ENCODE measurements around the gene FAM163B.
"Not testable (repeated sequence)": the region's sequence is repeated elsewhere in the genome, so short reads cannot be mapped to it uniquely, and the experiment has no call there.

Gene FAM163B

DNA sequence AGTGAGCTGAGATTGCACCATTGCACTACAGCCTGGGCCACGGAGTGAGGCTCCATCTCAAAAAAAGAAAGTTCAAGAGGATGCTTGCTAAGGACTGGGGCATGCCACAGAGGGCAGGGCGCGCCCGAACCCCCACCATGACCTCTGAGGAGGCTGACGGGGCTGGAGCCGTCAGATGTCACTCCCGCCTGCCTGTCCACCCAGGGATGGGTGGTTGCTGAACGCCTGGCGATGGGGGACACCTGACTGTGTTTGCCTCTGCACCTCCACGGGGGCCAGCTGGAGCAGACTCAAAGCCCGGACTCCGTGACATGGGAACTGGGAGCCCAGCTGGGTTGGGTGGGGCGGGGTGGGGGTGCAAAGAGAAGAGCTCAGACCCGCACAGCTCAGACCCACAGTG is 42.8 kb downstream of the FAM163B start:
- Histone ChIP-seq H3K9me3 (replicated peaks; ENCODE audit: insufficient read depth, low read length) (no peaks in the 10 kb centered on the region), H3K4me2 (ENCODE audit: low read depth, low read length) (no peak overlapping the region), H3F3A (ENCODE audit: insufficient read depth, low read length) (no peaks in the 10 kb centered on the region), H3K27me3 (replicated peaks; ENCODE audit: insufficient read depth, low read length) (peaks cover 65% of the 10 kb centered on the region), H3K4me1 (ENCODE audit: low read length) (no peaks in the 10 kb centered on the region), H3K9ac (ENCODE audit: low read length) (no peak overlapping the region), H3K9me2 (replicated peaks; ENCODE audit: insufficient read depth, low read length) (no peaks in the 10 kb centered on the region), H3K27ac (ENCODE audit: low read length) (no peak overlapping the region), H4K20me1 (ENCODE audit: insufficient read depth, low read length) (no peaks in the 10 kb centered on the region), H3K79me2 (ENCODE audit: low read length) (no peaks in the 10 kb centered on the region), H3K36me3 (replicated peaks; ENCODE audit: insufficient read depth, low read length) (no peaks in the 10 kb centered on the region), H3K4me3 (ENCODE audit: low read length) (no peak overlapping the region), H2AFZ (ENCODE audit: low read length) (no peak overlapping the region)
- DNase-seq: no peak
- TF ChIP-seq, protein P1, sequence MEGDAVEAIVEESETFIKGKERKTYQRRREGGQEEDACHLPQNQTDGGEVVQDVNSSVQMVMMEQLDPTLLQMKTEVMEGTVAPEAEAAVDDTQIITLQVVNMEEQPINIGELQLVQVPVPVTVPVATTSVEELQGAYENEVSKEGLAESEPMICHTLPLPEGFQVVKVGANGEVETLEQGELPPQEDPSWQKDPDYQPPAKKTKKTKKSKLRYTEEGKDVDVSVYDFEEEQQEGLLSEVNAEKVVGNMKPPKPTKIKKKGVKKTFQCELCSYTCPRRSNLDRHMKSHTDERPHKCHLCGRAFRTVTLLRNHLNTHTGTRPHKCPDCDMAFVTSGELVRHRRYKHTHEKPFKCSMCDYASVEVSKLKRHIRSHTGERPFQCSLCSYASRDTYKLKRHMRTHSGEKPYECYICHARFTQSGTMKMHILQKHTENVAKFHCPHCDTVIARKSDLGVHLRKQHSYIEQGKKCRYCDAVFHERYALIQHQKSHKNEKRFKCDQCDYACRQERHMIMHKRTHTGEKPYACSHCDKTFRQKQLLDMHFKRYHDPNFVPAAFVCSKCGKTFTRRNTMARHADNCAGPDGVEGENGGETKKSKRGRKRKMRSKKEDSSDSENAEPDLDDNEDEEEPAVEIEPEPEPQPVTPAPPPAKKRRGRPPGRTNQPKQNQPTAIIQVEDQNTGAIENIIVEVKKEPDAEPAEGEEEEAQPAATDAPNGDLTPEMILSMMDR (IDR thresholded peaks at IDR 0.05; ENCODE audit: low read length): no peak
- TF ChIP-seq EZH2phosphoT487 (IDR thresholded peaks at IDR 0.05; ENCODE audit: low read length) (no peak), EZH2 (optimal IDR thresholded peaks at IDR 0.05; ENCODE audit: low read depth, low read length) (no peak)

DNA sequence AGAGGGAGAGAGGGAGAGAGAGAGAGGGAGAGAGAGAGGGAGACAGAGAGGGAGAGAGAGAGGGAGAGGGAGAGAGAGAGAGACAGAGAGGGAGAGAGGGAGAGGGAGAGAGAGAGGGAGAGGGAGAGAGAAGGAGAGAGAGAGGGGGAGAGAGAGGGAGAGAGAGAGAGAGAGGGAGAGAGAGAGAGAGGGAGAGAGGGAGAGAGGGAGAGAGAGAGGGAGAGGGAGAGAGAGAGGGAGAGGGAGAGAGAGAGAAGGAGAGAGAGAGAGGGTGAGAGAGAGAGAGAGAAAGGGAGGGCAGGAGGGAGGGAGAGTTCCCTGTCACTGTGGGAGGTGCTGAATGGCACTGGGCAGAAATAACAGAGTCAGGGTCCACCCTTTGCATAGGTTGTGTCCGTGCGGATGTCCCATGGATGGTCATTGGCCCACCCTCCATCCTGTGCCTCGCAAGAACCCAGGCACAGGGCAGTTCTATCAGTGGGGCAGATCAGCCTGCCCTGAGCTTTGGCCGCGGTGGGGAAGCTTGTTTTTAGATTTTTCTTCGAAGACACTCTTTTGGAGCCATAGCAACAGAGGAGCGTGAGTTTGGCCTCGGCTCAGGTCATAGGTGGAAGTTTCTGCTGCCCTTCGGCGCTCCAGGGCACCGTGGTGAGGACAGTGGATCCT is 44.6 kb downstream of the FAM163B start:
- TF ChIP-seq EZH2phosphoT487 (IDR thresholded peaks at IDR 0.05; ENCODE audit: low read length): no peak
- no peak for TF ChIP-seq EZH2 (optimal IDR thresholded peaks at IDR 0.05; ENCODE audit: low read depth, low read length)
- TF ChIP-seq, protein P1 (IDR thresholded peaks at IDR 0.05; ENCODE audit: low read length): no peak
- H3K9me2 ChIP-seq (replicated peaks; ENCODE audit: insufficient read depth, low read length): no peaks in the 10 kb centered on the region
- no peaks in the 10 kb centered on the region for H3F3A ChIP-seq (ENCODE audit: insufficient read depth, low read length)
- DNase-seq: no peak
- H3K9ac ChIP-seq (ENCODE audit: low read length): no peak overlapping the region
- H3K9me3 ChIP-seq (replicated peaks; ENCODE audit: insufficient read depth, low read length): no peaks in the 10 kb centered on the region
- H3K4me2 ChIP-seq (ENCODE audit: low read depth, low read length): no peak overlapping the region
- no peaks in the 10 kb centered on the region for H3K79me2 ChIP-seq (ENCODE audit: low read length)
- H3K4me3 ChIP-seq (ENCODE audit: low read length): no peak overlapping the region
- peaks cover 57% of the 10 kb centered on the region for H3K27me3 ChIP-seq (replicated peaks; ENCODE audit: insufficient read depth, low read length)
- no peak overlapping the region for H3K27ac ChIP-seq (ENCODE audit: low read length)
- H3K4me1 ChIP-seq (ENCODE audit: low read length): no peaks in the 10 kb centered on the region
- H2AFZ ChIP-seq (ENCODE audit: low read length): no peak overlapping the region
- no peaks in the 10 kb centered on the region for H3K36me3 ChIP-seq (replicated peaks; ENCODE audit: insufficient read depth, low read length)
- H4K20me1 ChIP-seq (ENCODE audit: insufficient read depth, low read length): no peaks in the 10 kb centered on the region

- not testable (repeated sequence) for DNase-seq; H3K4me2 ChIP-seq (ENCODE audit: low read depth, low read length); H3K9ac ChIP-seq (ENCODE audit: low read length); H3K79me2 ChIP-seq (ENCODE audit: low read length); H4K20me1 ChIP-seq (ENCODE audit: insufficient read depth, low read length); H3K4me3 ChIP-seq (ENCODE audit: low read length); H3K36me3 ChIP-seq (replicated peaks; ENCODE audit: insufficient read depth, low read length); H3K27ac ChIP-seq (ENCODE audit: low read length); H3K9me2 ChIP-seq (replicated peaks; ENCODE audit: insufficient read depth, low read length); H3K4me1 ChIP-seq (ENCODE audit: low read length); H3F3A ChIP-seq (ENCODE audit: insufficient read depth, low read length); H2AFZ ChIP-seq (ENCODE audit: low read length); H3K9me3 ChIP-seq (replicated peaks; ENCODE audit: insufficient read depth, low read length)
- H3K27me3 ChIP-seq (replicated peaks; ENCODE audit: insufficient read depth, low read length): peaks cover 52% of the 10 kb centered on the region
These were observed 45.4 kb downstream of the FAM163B start for GRCh38 chr9:133563814-133564213.

DNA sequence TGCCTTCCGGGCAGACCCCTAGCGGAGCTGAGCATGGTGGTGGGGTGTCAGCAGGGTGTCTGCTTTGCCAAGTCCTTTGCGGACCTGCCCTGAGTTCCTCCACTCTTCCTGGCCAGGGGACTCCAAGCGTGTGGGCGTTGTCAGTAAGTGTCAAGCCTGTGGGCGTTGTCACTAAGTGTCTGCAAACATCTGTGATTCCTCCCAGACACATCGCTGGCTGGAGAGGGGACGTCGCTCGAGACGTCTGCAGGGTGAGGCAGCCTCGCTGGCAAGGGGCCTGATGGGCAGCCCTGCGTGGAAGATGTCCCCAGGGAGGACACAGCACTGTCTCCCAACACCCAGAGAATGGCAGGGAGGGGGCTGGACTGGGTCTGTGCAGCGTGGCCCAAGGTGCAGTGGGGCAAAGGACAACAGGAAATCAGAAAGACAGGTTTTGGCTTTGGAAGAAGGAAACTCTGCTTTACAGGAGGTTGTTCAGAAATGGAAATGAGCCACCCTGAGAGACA is 45.8 kb downstream of the FAM163B start:
- TF ChIP-seq, protein P1 (IDR thresholded peaks at IDR 0.05; ENCODE audit: low read length): no peak
- TF ChIP-seq EZH2 (optimal IDR thresholded peaks at IDR 0.05; ENCODE audit: low read depth, low read length) (no peak), EZH2phosphoT487 (IDR thresholded peaks at IDR 0.05; ENCODE audit: low read length) (no peak)
- H3K9ac ChIP-seq (ENCODE audit: low read length): no peak overlapping the region
- no peaks in the 10 kb centered on the region for H3K9me2 ChIP-seq (replicated peaks; ENCODE audit: insufficient read depth, low read length)
- H3K9me3 ChIP-seq (replicated peaks; ENCODE audit: insufficient read depth, low read length): no peaks in the 10 kb centered on the region
- H3K27me3 ChIP-seq (replicated peaks; ENCODE audit: insufficient read depth, low read length): peaks cover 52% of the 10 kb centered on the region
- H3K36me3 ChIP-seq (replicated peaks; ENCODE audit: insufficient read depth, low read length): no peaks in the 10 kb centered on the region
- 0 out of 2 replicates have a peak, but pooled peaks cover 3% of the 10 kb centered on the region for H3K4me1 ChIP-seq (ENCODE audit: low read length)
- H3F3A ChIP-seq (ENCODE audit: insufficient read depth, low read length): no peaks in the 10 kb centered on the region
- no peaks in the 10 kb centered on the region for H4K20me1 ChIP-seq (ENCODE audit: insufficient read depth, low read length)
- H3K4me2 ChIP-seq (ENCODE audit: low read depth, low read length): no peak overlapping the region
- no peak overlapping the region for H2AFZ ChIP-seq (ENCODE audit: low read length)
- H3K79me2 ChIP-seq (ENCODE audit: low read length): no peaks in the 10 kb centered on the region
- H3K4me3 ChIP-seq (ENCODE audit: low read length): no peak overlapping the region
- no peak for DNase-seq
- no peak overlapping the region for H3K27ac ChIP-seq (ENCODE audit: low read length)

All from MM.1S (cell line).